H9 (cell line): ENCODE results near the gene ARHGAP26. TPM values are rescaled to one million over a fixed set of nuclear protein-coding genes. Genes with fewer than 3 reads are reported as not detected.
A peak's percentile ranks its signal among the peaks of the same experiment; 100 is the strongest.

Source experiments
- DNase-seq: peaks from one replicate; pipeline ENCODE4 v3.0.0-alpha.2; 2017
- H2AFZ ChIP-seq: one replicate; pipeline ENCODE4 v1.6.1; 2013; ENCODE audit warnings: mild to moderate bottlenecking, low read length, control low read depth, moderate library complexity
- H2AK5ac ChIP-seq: 2 replicates; pipeline ENCODE4 v1.6.1; 2013; ENCODE audit warnings: low read length, control low read depth, mixed read lengths; ENCODE audit not compliant: insufficient read length
- H2BK120ac ChIP-seq: one replicate; pipeline ENCODE4 v1.6.1; 2013; ENCODE audit warnings: low read depth, mild to moderate bottlenecking, low read length, control low read depth, inconsistent platforms; ENCODE audit not compliant: poor library complexity, severe bottlenecking
- H2BK12ac ChIP-seq: 2 replicates; pipeline ENCODE4 v1.6.1; 2013; ENCODE audit warnings: low read length, control low read depth, mixed read lengths, low read depth; ENCODE audit not compliant: insufficient read length
- H2BK15ac ChIP-seq: 2 replicates; pipeline ENCODE4 v1.6.1; 2013; ENCODE audit warnings: low read depth, low read length, control low read depth
- H2BK20ac ChIP-seq: one replicate; pipeline ENCODE4 v1.6.1; 2013; ENCODE audit warnings: low read depth, mild to moderate bottlenecking, low read length, control low read depth, inconsistent platforms; ENCODE audit not compliant: poor library complexity, severe bottlenecking
- H2BK5ac ChIP-seq: 2 replicates; pipeline ENCODE4 v1.6.1; 2013; ENCODE audit warnings: low read length, control low read depth, mixed read lengths; ENCODE audit not compliant: insufficient read length
- H3K14ac ChIP-seq: 2 replicates; pipeline ENCODE4 v1.6.1; 2013; ENCODE audit warnings: low read length, control low read depth; ENCODE audit not compliant: insufficient read depth
- H3K18ac ChIP-seq: 2 replicates; pipeline ENCODE4 v1.6.1; 2013; ENCODE audit warnings: low read depth, mild to moderate bottlenecking, mixed read lengths, low read length, control low read depth; ENCODE audit not compliant: insufficient read length
- H3K23ac ChIP-seq: 2 replicates; pipeline ENCODE4 v1.6.1; 2013; ENCODE audit warnings: low read length, control low read depth, mixed read lengths, low read depth; ENCODE audit not compliant: insufficient read length
- H3K23me2 ChIP-seq: 2 replicates; pipeline ENCODE4 v1.6.1; 2013; ENCODE audit warnings: low read depth, mild to moderate bottlenecking, mixed read lengths, low read length, control low read depth; ENCODE audit not compliant: insufficient read length, poor library complexity, severe bottlenecking
- H3K27ac ChIP-seq: 2 replicates; pipeline ENCODE4 v1.5.1; 2013; ENCODE audit warnings: low read length, control low read depth, mixed read lengths, low read depth; ENCODE audit not compliant: insufficient read length
- H3K27me3 ChIP-seq: 2 replicates; pipeline ENCODE4 v1.6.1; 2013; ENCODE audit warnings: low read length, control low read depth, inconsistent platforms; ENCODE audit not compliant: insufficient read depth
- H3K4ac ChIP-seq: 2 replicates; pipeline ENCODE4 v1.6.1; 2013; ENCODE audit warnings: low read depth, mild to moderate bottlenecking, control low read depth, inconsistent platforms, low read length, moderate library complexity
- H3K4me1 ChIP-seq: 2 replicates; pipeline ENCODE4 v1.6.1; 2013; ENCODE audit warnings: low read length, control low read depth, inconsistent platforms; ENCODE audit not compliant: insufficient read depth
- H3K4me2 ChIP-seq: 2 replicates; pipeline ENCODE4 v1.6.1; 2013; ENCODE audit warnings: low read length, control low read depth, mixed read lengths; ENCODE audit not compliant: insufficient read length, insufficient read depth
- H3K56ac ChIP-seq: 2 replicates; pipeline ENCODE4 v1.6.1; 2013; ENCODE audit warnings: low read depth, mild to moderate bottlenecking, mixed read lengths, low read length, control low read depth; ENCODE audit not compliant: insufficient read length
- H3K79me1 ChIP-seq: 2 replicates; pipeline ENCODE4 v1.6.1; 2013; ENCODE audit warnings: low read depth, mild to moderate bottlenecking, moderate library complexity, low read length, control low read depth, inconsistent platforms; ENCODE audit not compliant: insufficient read depth, poor library complexity, severe bottlenecking
- H3K79me2 ChIP-seq: 2 replicates; pipeline ENCODE4 v1.6.1; 2013; ENCODE audit warnings: low read length, control low read depth, inconsistent platforms; ENCODE audit not compliant: insufficient read depth
- H3K9ac ChIP-seq: 2 replicates; pipeline ENCODE4 v1.6.1; 2013; ENCODE audit warnings: low read length, control low read depth, mixed read lengths; ENCODE audit not compliant: insufficient read length; ENCODE audit errors: extremely low read depth
- H3K9me3 ChIP-seq: one replicate; pipeline ENCODE4 v1.6.1; 2013; ENCODE audit warnings: low read depth, low read length, inconsistent platforms; ENCODE audit not compliant: control insufficient read depth
- H3T11ph ChIP-seq: one replicate; pipeline ENCODE4 v1.6.1; 2013; ENCODE audit warnings: mild to moderate bottlenecking, low read length, control low read depth, inconsistent platforms
- H4K20me1 ChIP-seq: one replicate; pipeline ENCODE4 v1.6.1; 2013; ENCODE audit not compliant: control insufficient read depth, insufficient read length, insufficient read depth
- H4K5ac ChIP-seq: 2 replicates; pipeline ENCODE4 v1.6.1; 2013; ENCODE audit warnings: low read depth, mild to moderate bottlenecking, mixed read lengths, low read length, control low read depth; ENCODE audit not compliant: insufficient read length
- H4K8ac ChIP-seq: replicated peaks from 2 replicates; pipeline ENCODE4 v1.6.1; 2013; ENCODE audit warnings: low read length, control low read depth, mixed read lengths, low read depth; ENCODE audit not compliant: insufficient read length
- H4K91ac ChIP-seq: 2 replicates; pipeline ENCODE4 v1.6.1; 2013; ENCODE audit warnings: low read depth, mild to moderate bottlenecking, moderate library complexity, mixed read lengths, low read length, control low read depth; ENCODE audit not compliant: insufficient read length
- H3K27ac Mint-ChIP-seq, 3 experiments: 2 replicates in 2 of 3; 3 replicates in 1 of 3; pipeline ENCODE4 v1.8.0; 2020 to 2021; ENCODE audit warnings: mixed read lengths in 3 of 3, mild to moderate bottlenecking in 1 of 3, moderate library complexity in 1 of 3
- H3K27me3 Mint-ChIP-seq: 2 replicates; pipeline ENCODE4 v1.8.0; 2021; ENCODE audit warnings: low read depth, mild to moderate bottlenecking, moderate library complexity, mixed read lengths
- H3K36me3 Mint-ChIP-seq, 3 experiments: 2 replicates in 2 of 3; 3 replicates in 1 of 3; pipeline ENCODE4 v1.8.0; 2020 to 2021; ENCODE audit warnings: low read depth in 3 of 3, mixed read lengths in 3 of 3; ENCODE audit not compliant: insufficient read depth in 1 of 3
- H3K4me1 Mint-ChIP-seq, 2 experiments: 2 replicates each; pipeline ENCODE4 v1.8.0; 2020; ENCODE audit warnings: mixed read lengths in 2 of 2
- H3K4me3 Mint-ChIP-seq, 2 experiments: 2 replicates in 1 of 2; 3 replicates in 1 of 2; pipeline ENCODE4 v1.8.0; 2020 to 2021; ENCODE audit warnings: mild to moderate bottlenecking in 2 of 2, mixed read lengths in 2 of 2, moderate library complexity in 1 of 2
- H3K9me3 Mint-ChIP-seq, 2 experiments: 2 replicates in 1 of 2; 3 replicates in 1 of 2; pipeline ENCODE4 v1.8.0; 2020; ENCODE audit warnings: mild to moderate bottlenecking in 2 of 2, mixed read lengths in 2 of 2, moderate library complexity in 1 of 2
- WGBS: extraction: QIAGEN DNeasy Blood & Tissue Kit; methylation state at CpG from one replicate; pipeline ENCODE4 v1.1.7; 2013; ENCODE audit warnings: missing lambda C conversion rate, low lambda C conversion rate, mixed read lengths; ENCODE audit not compliant: insufficient read length; ENCODE audit errors: extremely low coverage; 5-methylcytosine and 5-hydroxymethylcytosine counted together
- total RNA-seq: library from RNA; stranded (reverse); gene quantifications from 2 replicates; pipeline ENCODE4 v1.2.1, GENCODE V29; 2021
- TF ChIP-seq, protein P1 (sequence below): fragments of 200-600 bp; sonication (generic); conservative IDR thresholded peaks from 3 replicates; pipeline ENCODE4 v1.8.0; 2021; ENCODE audit warnings: antibody characterized with exemption, mild to moderate bottlenecking

The ARHGAP26 gene
- total RNA-seq, 1 experiment from 2014 or later = 13.8 TPM

DNA sequence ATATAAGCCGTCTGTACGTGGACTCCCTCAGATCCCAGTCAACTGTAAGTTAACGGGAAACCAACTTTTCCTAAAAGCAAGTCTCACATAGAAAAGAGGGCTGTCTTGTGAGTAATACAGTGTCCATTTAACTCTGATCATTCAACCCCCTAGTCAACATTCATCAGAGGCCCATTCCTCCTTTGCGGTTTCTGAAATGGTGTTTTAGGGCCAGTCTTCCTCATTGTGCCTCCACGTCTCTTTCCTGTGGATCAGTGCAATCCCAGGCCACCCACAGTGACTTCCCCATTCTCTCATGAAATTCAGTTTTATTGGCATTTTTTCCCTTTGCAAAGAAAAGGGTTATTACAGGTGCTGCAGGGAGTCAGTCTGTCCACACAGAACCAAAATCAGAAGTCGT is 371.5 kb downstream of the ARHGAP26 start:
- no peak overlapping the region for H3K27ac ChIP-seq
- no peak overlapping the region for H4K5ac ChIP-seq

More for the DNA sequence above, 371.5 kb downstream of the ARHGAP26 start:
- Histone ChIP-seq H3K18ac (no peak overlapping the region), H3K4me2 (no peak overlapping the region), H4K91ac (no peak overlapping the region), H3K14ac (no peak overlapping the region), H2BK5ac (no peak overlapping the region), H2BK15ac (no peak overlapping the region), H4K8ac (no peak overlapping the region), H2AK5ac (no peak overlapping the region), H3K9ac (no peak overlapping the region), H3K4me1 (no peaks in the 10 kb centered on the region), H3K23ac (no peak overlapping the region), H2BK20ac (no peak overlapping the region), H3K79me2 (no peaks in the 10 kb centered on the region), H3K56ac (no peak overlapping the region), H3K79me1 (no peaks in the 10 kb centered on the region), H3K4ac (no peak overlapping the region), H3K27me3 (no peaks in the 10 kb centered on the region), H4K20me1 (no peaks in the 10 kb centered on the region), H2BK12ac (no peak overlapping the region), H2BK120ac (no peak overlapping the region), H2AFZ (no peak overlapping the region), H3K9me3 (no peaks in the 10 kb centered on the region), H3T11ph (no peak overlapping the region), H3K23me2 (no peaks in the 10 kb centered on the region)
- Mint-ChIP-seq H3K27me3 (no peaks in the 10 kb centered on the region), H3K4me3 (no peak overlapping the region), H3K9me3 (no peaks in the 10 kb centered on the region), H3K4me1 (no peaks in the 10 kb centered on the region; a peak in 1 of 4 replicates), H3K27ac (peak overlapping the region in 2 of 3 experiments; percentile 2 to 63; a peak in 2 of 7 replicates), H3K36me3 (no peaks in the 10 kb centered on the region)
- no CpG with 5 or more reads among the region's 6 CpGs for WGBS
- DNase-seq = no peak
- TF ChIP-seq, protein P1, sequence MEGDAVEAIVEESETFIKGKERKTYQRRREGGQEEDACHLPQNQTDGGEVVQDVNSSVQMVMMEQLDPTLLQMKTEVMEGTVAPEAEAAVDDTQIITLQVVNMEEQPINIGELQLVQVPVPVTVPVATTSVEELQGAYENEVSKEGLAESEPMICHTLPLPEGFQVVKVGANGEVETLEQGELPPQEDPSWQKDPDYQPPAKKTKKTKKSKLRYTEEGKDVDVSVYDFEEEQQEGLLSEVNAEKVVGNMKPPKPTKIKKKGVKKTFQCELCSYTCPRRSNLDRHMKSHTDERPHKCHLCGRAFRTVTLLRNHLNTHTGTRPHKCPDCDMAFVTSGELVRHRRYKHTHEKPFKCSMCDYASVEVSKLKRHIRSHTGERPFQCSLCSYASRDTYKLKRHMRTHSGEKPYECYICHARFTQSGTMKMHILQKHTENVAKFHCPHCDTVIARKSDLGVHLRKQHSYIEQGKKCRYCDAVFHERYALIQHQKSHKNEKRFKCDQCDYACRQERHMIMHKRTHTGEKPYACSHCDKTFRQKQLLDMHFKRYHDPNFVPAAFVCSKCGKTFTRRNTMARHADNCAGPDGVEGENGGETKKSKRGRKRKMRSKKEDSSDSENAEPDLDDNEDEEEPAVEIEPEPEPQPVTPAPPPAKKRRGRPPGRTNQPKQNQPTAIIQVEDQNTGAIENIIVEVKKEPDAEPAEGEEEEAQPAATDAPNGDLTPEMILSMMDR = no peak
